H1 (cell line): Measurements from ENCODE around the gene FXYD7. TPM values are rescaled to one million over a fixed set of nuclear protein-coding genes. Genes with fewer than 3 reads are reported as not detected.

ENCODE experiments used
- CTCF ChIA-PET: fragments of 300-600 bp; sonication (Branson Sonifier 250); formaldehyde crosslinking; loops from one replicate; lab custom pipeline; 2021; ENCODE audit not compliant: partially characterized antibody; lab: Charles Lee
- POLR2A ChIA-PET: fragments of 300-600 bp; sonication (Branson Sonifier 250); formaldehyde crosslinking; loops from one replicate; lab custom pipeline; 2021; ENCODE audit warnings: inconsistent platforms; ENCODE audit not compliant: partially characterized antibody; lab: Charles Lee
- DNase-seq, 2 experiments: peaks; one replicate each; pipeline versions ENCODE4 v3.0.0 to v3.0.0-alpha.2; 2010 to 2022; ENCODE audit warnings: low spot score in 2 of 2, low read depth in 1 of 2, mixed read lengths in 1 of 2
- FAIRE-seq: peaks from 2 replicates; lab custom pipeline; 2011; peaks lifted over from hg19 to GRCh38; lab: Jason Lieb, UNC
- H2AFZ ChIP-seq: 2 replicates; pipeline ENCODE4 v1.8.1; 2012; ENCODE audit warnings: low read length, inconsistent platforms
- H2AK5ac ChIP-seq: 2 replicates; pipeline ENCODE4 v1.6.1; 2013; ENCODE audit warnings: low read depth, low read length
- H2BK120ac ChIP-seq: replicated peaks from 2 replicates; pipeline ENCODE3; 2013; ENCODE audit warnings: low read depth, low read length, inconsistent platforms
- H2BK12ac ChIP-seq: 2 replicates; pipeline ENCODE4 v1.6.1; 2013; ENCODE audit warnings: low read depth, low read length
- H2BK15ac ChIP-seq: 2 replicates; pipeline ENCODE4 v1.6.1; 2013; ENCODE audit warnings: low read length
- H2BK20ac ChIP-seq: 2 replicates; pipeline ENCODE4 v1.6.1; 2013; ENCODE audit warnings: low read length
- H2BK5ac ChIP-seq: 2 replicates; pipeline ENCODE4 v1.6.1; 2013; ENCODE audit warnings: low read depth, low read length
- H3K14ac ChIP-seq: 2 replicates; pipeline ENCODE4 v1.6.1; 2013; ENCODE audit warnings: inconsistent platforms; ENCODE audit not compliant: insufficient read length
- H3K18ac ChIP-seq: 2 replicates; pipeline ENCODE4 v1.6.1; 2013; ENCODE audit warnings: low read length; ENCODE audit errors: extremely low read depth
- H3K23ac ChIP-seq: 2 replicates; pipeline ENCODE4 v1.6.1; 2013; ENCODE audit warnings: inconsistent platforms; ENCODE audit not compliant: insufficient read length
- H3K23me2 ChIP-seq: 2 replicates; pipeline ENCODE4 v1.6.1; 2013; ENCODE audit warnings: low read depth, low read length
- H3K27ac ChIP-seq: 2 replicates; pipeline ENCODE4 v1.6.1; 2011; ENCODE audit warnings: low read depth, low read length, inconsistent platforms
- H3K27me3 ChIP-seq, 4 experiments: replicated peaks in 1 of 4; 1 replicate in 1 of 4; 2 replicates in 3 of 4; pipeline versions ENCODE4 v1.6.1 to v1.8.1; 2011 to 2013; ENCODE audit warnings: low read length in 3 of 4, mild to moderate bottlenecking in 3 of 4, inconsistent platforms in 2 of 4, mixed read lengths in 2 of 4, moderate library complexity in 1 of 4; ENCODE audit not compliant: control insufficient read depth in 3 of 4, insufficient read depth in 3 of 4; ENCODE audit errors: extremely low read depth in 1 of 4
- H3K36me3 ChIP-seq, 4 experiments: 2 replicates each; pipeline versions ENCODE4 v1.6.1 to v1.8.1; 2011 to 2013; ENCODE audit warnings: mild to moderate bottlenecking in 4 of 4, low read length in 3 of 4, moderate library complexity in 2 of 4, control low read depth in 1 of 4, inconsistent platforms in 1 of 4; ENCODE audit not compliant: insufficient read depth in 4 of 4, control insufficient read depth in 2 of 4
- H3K4ac ChIP-seq: replicated peaks from 2 replicates; pipeline ENCODE3; 2013; ENCODE audit warnings: low read length, low read depth, mixed read lengths, inconsistent platforms; ENCODE audit not compliant: insufficient read length
- H3K4me1 ChIP-seq, 4 experiments: replicated peaks in 1 of 4; 1 replicate in 1 of 4; 2 replicates in 3 of 4; pipeline versions ENCODE4 v1.6.1 to v1.8.1; 2011 to 2013; ENCODE audit warnings: low read length in 3 of 4, inconsistent platforms in 2 of 4, mixed read lengths in 1 of 4; ENCODE audit not compliant: insufficient read depth in 4 of 4, control insufficient read depth in 3 of 4
- H3K4me2 ChIP-seq, 2 experiments: 2 replicates each; pipeline versions ENCODE4 v1.6.1 to v1.8.1; 2011 to 2013; ENCODE audit warnings: low read depth in 2 of 2, low read length in 2 of 2, control low read depth in 1 of 2, inconsistent platforms in 1 of 2, mild to moderate bottlenecking in 1 of 2; ENCODE audit not compliant: insufficient read depth in 1 of 2
- H3K4me3 ChIP-seq, 4 experiments: fragments of 200-600, 300-600 bp in 1 of 4; sonication (generic), shearing (Covaris generic), sonication (Bioruptor Twin) in 1 of 4; 2 replicates each; pipeline versions ENCODE4 v1.5.1 to v1.8.1; 2011 to 2016; ENCODE audit warnings: low read length in 4 of 4, low read depth in 3 of 4, control low read depth in 2 of 4, inconsistent platforms in 2 of 4, mild to moderate bottlenecking in 2 of 4, mixed read lengths in 1 of 4, moderate library complexity in 1 of 4; ENCODE audit not compliant: insufficient read depth in 2 of 4; ENCODE audit errors: extremely low read depth in 1 of 4
- H3K56ac ChIP-seq: replicated peaks from 2 replicates; pipeline ENCODE3; 2013; ENCODE audit warnings: low read depth, mild to moderate bottlenecking, mixed read lengths, low read length, inconsistent platforms; ENCODE audit not compliant: insufficient read length
- H3K79me1 ChIP-seq: 2 replicates; pipeline ENCODE4 v1.6.1; 2013; ENCODE audit warnings: low read depth, low read length, control low read depth
- H3K79me2 ChIP-seq, 2 experiments: 2 replicates each; pipeline versions ENCODE4 v1.6.1 to v1.8.1; 2012 to 2013; ENCODE audit warnings: low read length in 2 of 2, mild to moderate bottlenecking in 2 of 2, inconsistent platforms in 1 of 2; ENCODE audit not compliant: insufficient read depth in 2 of 2, control insufficient read depth in 1 of 2
- H3K9ac ChIP-seq, 4 experiments: replicated peaks in 1 of 4; 1 replicate in 1 of 4; 2 replicates in 3 of 4; pipeline versions ENCODE4 v1.6.1 to v1.8.1; 2011 to 2013; ENCODE audit warnings: low read depth in 3 of 4, low read length in 3 of 4, control low read depth in 2 of 4, mild to moderate bottlenecking in 2 of 4, moderate library complexity in 2 of 4, inconsistent platforms in 1 of 4; ENCODE audit errors: extremely low read depth in 1 of 4
- H3K9me3 ChIP-seq, 2 experiments: 2 replicates each; pipeline versions ENCODE4 v1.6.1 to v1.8.1; 2012 to 2013; ENCODE audit warnings: mild to moderate bottlenecking in 2 of 2, moderate library complexity in 2 of 2, control low read depth in 1 of 2, inconsistent platforms in 1 of 2, low read depth in 1 of 2, low read length in 1 of 2, mixed read lengths in 1 of 2; ENCODE audit not compliant: insufficient read depth in 2 of 2
- H4K20me1 ChIP-seq, 2 experiments: replicated peaks in 1 of 2; 2 replicates each; pipeline versions ENCODE3 to v1.8.1; 2011 to 2013; ENCODE audit warnings: inconsistent platforms in 2 of 2, low read length in 2 of 2, mild to moderate bottlenecking in 1 of 2; ENCODE audit not compliant: insufficient read depth in 2 of 2, control insufficient read depth in 1 of 2
- H4K5ac ChIP-seq: 2 replicates; pipeline ENCODE4 v1.6.1; 2013; ENCODE audit warnings: low read length, low read depth, mixed read lengths, inconsistent platforms; ENCODE audit not compliant: insufficient read length
- H4K8ac ChIP-seq: 2 replicates; pipeline ENCODE4 v1.8.0; 2013; ENCODE audit warnings: mild to moderate bottlenecking, moderate library complexity, low read length, inconsistent platforms; ENCODE audit not compliant: insufficient read depth; ENCODE audit errors: extremely low read depth
- H4K91ac ChIP-seq: replicated peaks from 2 replicates; pipeline ENCODE3; 2013; ENCODE audit warnings: low read length, mixed read lengths, inconsistent platforms; ENCODE audit not compliant: insufficient read length
- CEBPB ChIP-seq: IDR thresholded peaks from 2 replicates; pipeline ENCODE4 v1.6.1; 2012; ENCODE audit warnings: low read depth, low read length
- JUN ChIP-seq: IDR thresholded peaks from 2 replicates; pipeline ENCODE4 v1.6.1; 2011; ENCODE audit warnings: low read depth, mild to moderate bottlenecking, improper control_type of control experiment, low read length
- JUND ChIP-seq: IDR thresholded peaks from 2 replicates; pipeline ENCODE4 v1.6.1; 2011; ENCODE audit warnings: mild to moderate bottlenecking, improper control_type of control experiment, low read length
- SAP30 ChIP-seq: fragments of 300-600 bp; sonication (generic); IDR thresholded peaks from 2 replicates; pipeline ENCODE4 v1.7.1; 2012; ENCODE audit warnings: low read length, moderate library complexity, mild to moderate bottlenecking, inconsistent platforms; ENCODE audit not compliant: insufficient read depth, insufficient replicate concordance
- WGBS, 2 experiments: shearing (Covaris generic) in 1 of 2; methylation state at CpG; one replicate each; pipeline versions ENCODE4 v1.1.6 to v1.1.7; 2013 to 2015; ENCODE audit warnings: low lambda C conversion rate in 2 of 2, mixed read lengths in 2 of 2, inconsistent platforms in 1 of 2, low coverage in 1 of 2, missing lambda C conversion rate in 1 of 2; ENCODE audit not compliant: insufficient replicate concordance in 2 of 2, insufficient coverage in 1 of 2, insufficient read length in 1 of 2; ENCODE audit errors: extremely low coverage in 1 of 2, missing lambda C conversion rate in 1 of 2; 5-methylcytosine and 5-hydroxymethylcytosine counted together
- polyA plus RNA-seq, 7 experiments: library from polyadenylated mRNA; depleted of rRNA in 3 of 7; stranded (reverse) in 5 of 7; unstranded in 2 of 7; fragments of >200 nt in 5 of 7; fragments of 200-250 nt in 2 of 7; gene quantifications; 1 replicate in 5 of 7; 2 replicates in 1 of 7; 4 replicates in 1 of 7; pipeline versions ENCODE4 v1.2.1 to v1.2.3, GENCODE V29; 2011 to 2013; ENCODE audit warnings: missing spikeins in 2 of 7, mixed read lengths in 2 of 7
- total RNA-seq: library from RNA; stranded (reverse); fragmentation: NEBNext Ultra II Directional; extraction: Animal tissue kit (Norgen Biotek cat#: 25700); gene quantifications from 2 replicates; pipeline ENCODE4 v1.2.1, GENCODE V29; 2021

Gene FXYD7
- total and polyA plus RNA-seq, 2 of the 8 experiments (the other 6 are each of a cell fraction or from before 2014, with no cell fraction given): 12.1 to 14.3 TPM

GRCh38 chr19:35177377-35178274, 34.6 kb downstream of the FXYD7 start:
- CTCF ChIA-PET: interaction anchor here (0.7 to 2.7 kb wide), 7 partner anchors 9 to 202 kb away, joined by 3 to 16 read pairs (median 4); partner anchors contain the start of gene FXYD7
- FAIRE-seq (no peak), DNase-seq (no peak)
- H3K4me3 ChIP-seq: no peak overlapping the region
- WGBS, 2 experiments: 84% methylated on average over 7 of the region's 7 CpGs; no CpG with 5 or more reads in 1 of the 2 experiments
- no peaks in the 10 kb centered on the region; a peak in 1 of 7 replicates for H3K27me3 ChIP-seq
- no peaks in the 10 kb centered on the region for H3K23me2 ChIP-seq
- no peak overlapping the region for H3K14ac ChIP-seq
- H4K5ac ChIP-seq: no peak overlapping the region
- no peak overlapping the region for H4K91ac ChIP-seq
- H3K79me2 ChIP-seq: no peaks in the 10 kb centered on the region
- no peak overlapping the region for H4K8ac ChIP-seq
- H3K36me3 ChIP-seq: no peaks in the 10 kb centered on the region
- H2BK12ac ChIP-seq: no peak overlapping the region
- H3K23ac ChIP-seq: no peak overlapping the region
- H3K18ac ChIP-seq: no peak overlapping the region
- no peak overlapping the region for H2BK15ac ChIP-seq
- no peak overlapping the region for H3K56ac ChIP-seq
- no peak overlapping the region for H3K4ac ChIP-seq
- H3K9me3 ChIP-seq: no peaks in the 10 kb centered on the region
- no peaks in the 10 kb centered on the region for H3K4me1 ChIP-seq
- no peaks in the 10 kb centered on the region for H4K20me1 ChIP-seq
- H2AK5ac ChIP-seq: no peak overlapping the region
- H3K4me2 ChIP-seq: no peak overlapping the region
- no peak overlapping the region for H2BK20ac ChIP-seq
- no peak overlapping the region for H2AFZ ChIP-seq
- POLR2A ChIA-PET: interaction anchor here (0.8 to 1.7 kb wide), 3 partner anchors 17 to 44 kb away, joined by 3 to 4 read pairs (median 3); no protein-coding TSS in a partner anchor
- no peaks in the 10 kb centered on the region for H3K79me1 ChIP-seq
- H2BK5ac ChIP-seq: no peak overlapping the region
- no peak overlapping the region for H3K9ac ChIP-seq
- H2BK120ac ChIP-seq: no peak overlapping the region
- no peak overlapping the region for H3K27ac ChIP-seq
- TF ChIP-seq CEBPB (no peak), JUND (no peak), JUN (no peak), SAP30 (no peak)
